Hindlimb muscle (tissue), 1 donor: Measurements from ENCODE around the gene FAM78B. TPM values are rescaled to one million over a fixed set of nuclear protein-coding genes. Genes with fewer than 3 reads are reported as not detected.

Source experiments
- DNase-seq: peaks from one replicate; pipeline ENCODE4 v3.0.0-alpha.2; 2013
- polyA plus RNA-seq: library from polyadenylated mRNA; unstranded; fragments of 120-200 nt; gene quantifications from one replicate; pipeline ENCODE4 v1.2.1, GENCODE V29; 2013; ENCODE audit not compliant: insufficient read length

Gene FAM78B, protein sequence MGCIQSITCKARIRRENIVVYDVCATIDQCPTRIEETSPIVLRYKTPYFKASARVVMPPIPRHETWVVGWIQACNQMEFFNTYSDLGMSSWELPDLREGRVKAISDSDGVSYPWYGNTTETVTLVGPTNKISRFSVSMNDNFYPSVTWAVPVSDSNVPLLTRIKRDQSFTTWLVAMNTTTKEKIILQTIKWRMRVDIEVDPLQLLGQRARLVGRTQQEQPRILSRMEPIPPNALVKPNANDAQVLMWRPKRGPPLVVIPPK
- polyA plus RNA-seq, result 1.9 TPM

DNA sequence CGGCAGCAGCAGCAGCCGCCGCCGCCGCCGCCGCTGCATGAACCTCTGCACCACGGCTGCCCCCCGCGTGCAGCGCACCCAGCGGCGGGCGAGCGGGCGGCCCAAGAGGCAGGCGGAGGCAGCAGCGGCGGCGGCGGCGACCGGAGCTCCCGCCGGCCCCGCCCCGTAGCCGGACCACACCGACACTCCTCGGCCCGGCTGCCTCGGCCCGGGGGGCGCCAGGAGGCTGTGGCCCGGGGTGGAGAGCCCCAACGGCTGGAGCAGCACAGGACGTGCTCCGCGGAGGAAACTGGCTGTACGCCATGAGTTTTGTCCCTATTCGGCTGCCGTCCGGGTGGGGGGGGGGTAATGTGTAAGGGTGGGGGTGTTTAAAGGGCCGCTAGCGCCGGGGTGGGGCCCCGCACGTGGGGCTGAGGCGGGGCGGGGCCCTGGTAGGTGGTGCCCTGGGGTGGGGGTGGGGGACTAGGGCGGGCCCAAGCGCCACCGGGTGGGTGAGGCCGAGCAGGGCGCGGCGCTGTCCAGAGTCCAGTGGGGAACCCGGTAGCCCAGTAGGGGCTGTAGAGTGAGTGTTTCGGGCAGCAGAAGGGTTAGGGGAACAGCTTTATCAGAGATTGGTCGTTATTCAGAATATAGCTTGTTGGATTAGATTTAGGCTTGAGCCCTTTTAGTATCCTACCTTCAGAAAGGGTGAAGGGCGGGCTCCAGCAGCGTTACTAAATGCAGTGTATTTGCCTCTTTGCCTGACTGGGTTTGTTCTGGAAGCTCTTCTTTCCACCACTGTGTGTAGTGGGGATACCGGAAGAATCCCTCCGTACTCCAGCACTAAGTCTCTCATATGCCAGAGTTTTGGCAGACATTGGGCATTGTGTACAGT, at the start of gene FAM78B:
Gene FAM78B (minus strand): TSS at position 304 of the 874 bp plus-strand sequence. CDS start 753 bp downstream, outside the sequence.
- DNase-seq, result peak; percentile 48

DNA sequence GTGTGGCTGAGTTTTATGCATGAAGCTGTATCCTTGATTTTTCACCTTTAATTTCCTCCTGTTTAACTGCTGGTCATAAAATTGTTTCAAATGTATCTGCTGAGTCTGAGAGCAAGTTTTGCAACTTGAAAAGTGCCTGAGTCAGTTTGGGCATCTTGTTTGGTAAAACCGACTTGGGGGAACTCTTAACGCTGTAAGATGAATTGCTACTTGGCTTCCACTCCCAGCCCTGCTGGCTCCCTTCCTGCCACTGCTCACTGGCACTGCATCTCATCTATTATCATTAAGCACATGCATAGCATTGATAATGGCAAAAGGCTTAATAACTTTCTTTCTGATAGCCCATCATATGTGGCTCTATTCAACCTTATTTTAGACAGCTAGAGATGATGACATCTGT, 35.7 kb upstream of the FAM78B start:
- DNase-seq, result no peak

DNA sequence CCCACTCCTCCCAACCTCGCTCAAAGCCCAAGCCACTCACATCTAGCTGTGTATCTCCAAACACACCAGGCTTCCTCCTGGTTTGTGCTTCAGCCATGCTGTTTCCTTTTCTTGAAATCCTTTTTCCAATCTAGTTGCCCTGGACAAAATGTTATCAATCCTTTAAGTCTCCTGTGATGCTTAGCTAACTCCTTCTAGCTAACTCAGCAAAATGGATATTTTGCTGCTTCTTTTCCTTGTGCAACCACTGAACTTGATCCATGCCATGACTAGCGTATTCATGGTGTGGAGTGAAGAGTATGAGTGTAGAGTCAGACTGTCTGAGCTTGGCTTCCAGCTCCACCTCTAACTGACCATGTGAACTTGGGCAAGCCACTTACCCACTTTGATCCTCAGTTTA, 33.9 kb upstream of the FAM78B start:
- DNase-seq, result no peak

DNA sequence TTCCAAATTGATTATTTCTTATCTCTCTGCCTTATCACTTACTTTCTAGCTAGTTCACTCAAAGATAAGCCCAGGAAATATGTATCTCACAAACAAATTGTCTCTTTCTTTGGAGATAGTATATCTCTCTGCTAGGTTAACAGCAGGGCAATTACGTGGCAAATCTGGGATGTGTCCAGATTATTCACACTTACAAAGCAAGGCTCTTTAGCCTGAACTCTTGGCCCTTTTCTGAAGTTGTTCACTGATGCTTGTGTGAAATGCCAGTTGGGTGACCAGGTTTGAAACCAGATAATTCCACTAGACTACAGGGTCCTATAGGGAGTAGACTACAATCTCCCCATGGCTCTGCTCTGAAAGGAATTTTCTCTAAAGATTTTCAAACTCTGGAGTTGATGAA, 30.8 kb upstream of the FAM78B start:
- DNase-seq, result no peak

DNA sequence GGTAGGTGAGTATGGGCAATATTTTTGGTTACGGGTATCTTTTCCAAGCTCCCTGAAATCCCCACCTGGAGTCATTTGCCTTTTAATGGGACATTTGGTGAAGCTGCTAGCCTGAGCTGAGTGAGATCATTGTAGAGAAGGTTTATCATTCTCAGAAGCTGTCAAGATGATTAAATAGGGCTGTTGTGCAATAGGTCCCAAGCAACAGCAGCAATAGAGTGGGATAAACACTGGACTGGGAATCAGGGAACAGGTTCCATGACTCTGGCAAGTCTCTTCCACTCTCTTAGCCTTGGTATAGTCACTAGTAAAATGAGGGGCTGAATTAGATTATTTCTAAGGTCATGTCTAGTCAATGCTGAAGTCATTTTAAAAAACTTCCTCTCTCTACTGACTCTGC, 30.3 kb upstream of the FAM78B start:
- no peak for DNase-seq

DNA sequence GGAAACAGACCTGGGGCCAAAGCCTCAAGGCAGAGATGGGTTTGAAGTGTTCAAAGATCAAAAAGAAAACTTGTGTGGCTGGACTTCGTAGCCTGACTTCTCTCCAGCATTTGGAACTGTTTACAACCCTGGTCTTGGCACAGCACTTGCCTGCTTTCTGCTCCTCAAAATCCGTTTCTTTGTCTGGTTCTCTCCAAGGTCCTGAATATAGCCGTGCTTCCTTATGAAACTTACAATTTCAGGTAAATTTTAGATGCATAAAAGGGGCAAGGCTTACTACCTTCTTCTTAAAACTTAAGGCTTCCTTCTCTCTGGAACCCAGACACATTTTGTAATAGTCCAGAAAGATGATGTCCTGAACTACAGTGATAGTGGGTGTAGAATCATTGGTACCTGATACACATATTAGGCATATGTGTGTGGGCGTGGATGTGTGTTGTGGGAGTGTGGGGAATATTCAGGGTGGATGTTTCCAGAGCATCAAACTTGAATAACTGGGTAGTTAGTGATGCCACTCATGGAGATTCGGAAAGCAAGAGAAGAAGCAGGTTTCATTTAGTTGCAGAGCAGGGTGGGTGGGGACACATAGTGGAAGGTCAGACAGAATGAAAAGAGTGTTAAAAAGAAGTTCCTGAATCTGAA, 26.4 kb upstream of the FAM78B start:
- no peak for DNase-seq

DNA sequence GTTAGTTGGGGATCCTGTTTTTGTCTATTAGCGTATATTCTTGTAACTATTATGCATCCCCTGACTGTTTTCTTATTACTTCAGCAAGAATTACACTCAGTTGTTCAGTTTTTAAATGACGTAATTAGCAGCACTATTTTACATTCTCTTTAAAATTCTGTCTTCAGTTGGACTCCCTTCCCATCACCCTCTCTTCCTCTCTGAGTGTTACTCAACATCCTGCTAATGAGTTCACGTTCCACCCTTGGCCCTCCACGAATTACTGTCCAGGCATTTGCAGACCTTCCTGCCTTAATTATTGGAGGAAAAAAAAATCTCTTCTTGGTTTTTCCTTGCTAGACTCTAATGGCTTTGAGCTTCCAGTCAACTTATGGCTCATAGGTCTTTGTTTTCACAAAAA, 23.6 kb upstream of the FAM78B start:
- no peak for DNase-seq

DNA sequence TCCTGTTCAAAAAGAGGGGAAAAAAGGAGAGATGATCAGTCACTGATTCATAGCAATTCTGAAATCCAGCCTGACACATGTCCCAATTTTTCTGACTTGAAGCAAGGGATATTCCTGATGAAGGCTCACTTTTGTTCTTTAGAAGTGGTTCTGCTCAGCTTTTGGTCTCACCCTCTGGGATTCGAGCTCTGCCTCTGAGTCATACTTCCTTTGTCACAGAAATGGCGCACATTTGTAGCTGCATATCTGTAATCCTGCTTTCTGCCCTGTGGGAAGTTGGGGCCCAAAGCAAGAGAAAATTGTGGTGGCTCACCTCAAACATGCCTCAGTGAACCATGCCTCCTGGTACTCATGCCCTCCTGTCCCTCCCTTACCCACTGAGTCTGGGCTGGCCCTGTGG, 22.3 kb upstream of the FAM78B start:
- DNase-seq, result no peak

DNA sequence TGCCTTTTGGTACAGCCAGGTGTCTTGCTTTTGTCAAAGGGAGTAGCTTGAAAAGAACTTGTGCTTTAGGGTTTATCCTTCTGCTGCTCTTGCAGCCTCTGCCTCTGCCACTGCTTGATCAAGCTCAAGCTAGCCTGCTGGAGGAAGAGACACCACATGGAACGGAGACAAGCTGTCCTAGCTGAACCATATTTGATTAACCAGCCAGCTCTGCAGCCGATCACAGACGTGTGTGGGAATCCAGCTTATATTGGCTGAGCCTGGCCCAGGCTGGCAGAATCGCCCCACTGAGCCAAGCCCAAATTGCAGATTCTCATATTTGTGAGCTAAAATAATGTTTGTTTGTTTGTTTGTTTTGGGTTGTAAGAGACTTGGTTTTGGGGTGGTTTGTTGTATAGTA, 18.7 kb upstream of the FAM78B start:
- no peak for DNase-seq

DNA sequence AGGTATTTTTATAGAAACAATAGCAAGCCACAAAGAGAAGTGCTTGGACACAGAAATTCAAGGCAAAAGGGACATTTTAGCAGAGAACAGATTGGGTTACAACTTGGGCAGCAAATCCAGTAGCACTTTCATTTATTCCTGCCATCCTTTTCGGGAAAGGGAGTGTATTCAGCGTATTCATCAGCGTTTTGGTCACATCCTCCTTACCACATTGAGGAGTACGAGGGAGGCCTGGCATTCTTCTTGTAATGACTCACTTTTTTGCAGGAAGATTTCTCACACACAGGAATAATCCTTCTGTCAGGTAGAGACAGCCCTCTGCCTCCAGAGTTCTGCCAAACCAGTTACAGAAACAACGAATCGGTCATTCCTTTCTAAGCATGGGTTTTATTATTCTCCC, 18.1 kb upstream of the FAM78B start:
- DNase-seq, result no peak

DNA sequence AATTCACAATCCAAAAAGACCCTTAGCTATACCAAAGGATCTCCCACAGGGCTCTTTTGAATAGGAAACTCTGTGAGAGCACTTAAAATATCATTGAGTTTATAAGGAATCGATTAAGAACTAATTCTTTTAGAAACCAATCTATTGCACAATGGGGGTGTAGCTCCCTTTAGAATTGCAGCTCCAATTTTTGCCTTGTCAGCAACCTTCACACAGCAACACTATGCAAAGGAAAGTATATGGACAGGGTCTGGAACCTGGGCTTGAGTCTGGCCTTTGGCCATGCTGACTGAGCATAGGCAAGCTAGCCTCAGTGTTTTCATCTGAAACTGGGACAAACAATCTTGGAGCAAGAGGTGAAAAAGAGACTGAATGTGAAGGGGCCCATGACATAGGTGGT, 17.2 kb upstream of the FAM78B start:
- no peak for DNase-seq

DNA sequence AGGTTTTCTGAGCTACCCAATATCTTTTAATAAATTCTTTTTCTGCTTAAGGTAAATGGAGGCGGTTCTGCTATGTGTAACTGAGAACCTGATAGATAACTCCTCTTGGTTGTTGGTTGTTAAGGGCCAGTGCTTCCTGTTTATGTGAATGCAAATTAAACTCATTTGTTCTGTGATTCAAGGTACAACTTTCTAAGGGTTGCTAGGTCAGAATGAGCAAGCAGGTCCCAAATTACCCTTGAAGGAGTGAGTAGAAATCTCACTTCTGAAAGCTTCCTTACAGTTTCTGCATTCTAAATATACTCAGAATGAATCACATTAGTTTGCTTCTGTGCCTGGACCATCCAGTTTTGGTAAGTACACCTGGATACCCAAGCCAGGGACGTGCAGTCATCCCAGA, 15.5 kb upstream of the FAM78B start:
- DNase-seq, result no peak

DNA sequence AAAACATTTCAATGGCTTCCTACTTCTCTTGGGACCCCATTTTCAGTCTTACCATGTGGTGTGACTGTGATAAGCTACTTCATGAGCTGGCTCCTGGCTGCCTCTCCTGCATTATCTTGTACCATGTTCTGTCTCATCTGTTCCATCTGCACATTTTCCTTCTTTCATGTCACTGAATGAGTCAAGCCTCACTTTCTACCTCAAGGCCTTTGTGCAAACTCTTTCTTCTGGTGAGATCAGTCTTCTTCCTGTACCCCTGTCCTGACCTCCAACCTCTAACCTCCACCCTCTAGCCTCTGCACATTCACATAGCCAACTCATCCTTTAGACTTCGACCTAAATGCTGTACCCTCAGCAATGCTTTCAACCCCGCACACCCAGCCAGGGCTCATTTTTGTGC, 9.6 kb upstream of the FAM78B start:
- DNase-seq, result no peak

DNA sequence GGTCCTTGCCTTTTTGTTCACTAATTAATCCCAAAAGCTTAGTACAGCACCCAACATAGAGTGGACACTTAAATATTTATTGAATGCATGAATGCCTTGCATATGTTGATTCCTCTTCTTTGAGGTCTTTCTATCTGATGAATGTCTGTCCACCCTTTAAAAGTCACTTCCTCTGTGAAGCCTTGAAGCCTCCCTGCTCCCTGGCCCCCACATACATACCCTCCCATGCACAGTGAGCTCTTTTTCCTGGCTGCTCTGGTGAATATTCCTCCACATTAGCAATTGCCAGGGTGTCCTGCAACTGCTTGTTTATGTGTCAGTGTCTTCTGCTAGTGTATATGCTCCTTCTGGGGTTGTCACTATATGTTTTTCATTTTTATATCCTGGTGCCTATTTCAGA, 8.2 kb upstream of the FAM78B start:
- DNase-seq, result no peak

DNA sequence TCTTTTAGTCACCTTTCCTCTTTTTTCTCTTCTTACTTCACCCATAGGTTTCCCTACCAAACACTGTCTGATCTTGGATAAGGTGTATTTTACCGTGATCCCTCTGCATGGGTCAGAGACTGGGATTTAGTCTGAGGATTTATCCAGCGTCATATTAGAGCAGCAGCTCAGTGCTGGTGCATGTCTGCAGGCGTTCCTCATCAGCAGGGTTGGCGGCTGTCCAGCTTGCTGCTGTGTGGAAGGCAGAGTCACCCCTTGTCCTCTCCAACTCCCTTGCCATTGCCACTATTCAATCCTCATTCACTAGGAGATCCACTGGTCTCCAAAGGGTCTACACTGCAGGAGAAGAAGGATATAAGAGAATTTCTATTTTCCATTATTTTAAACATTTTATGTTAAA, 7.3 kb upstream of the FAM78B start:
- DNase-seq, result no peak

DNA sequence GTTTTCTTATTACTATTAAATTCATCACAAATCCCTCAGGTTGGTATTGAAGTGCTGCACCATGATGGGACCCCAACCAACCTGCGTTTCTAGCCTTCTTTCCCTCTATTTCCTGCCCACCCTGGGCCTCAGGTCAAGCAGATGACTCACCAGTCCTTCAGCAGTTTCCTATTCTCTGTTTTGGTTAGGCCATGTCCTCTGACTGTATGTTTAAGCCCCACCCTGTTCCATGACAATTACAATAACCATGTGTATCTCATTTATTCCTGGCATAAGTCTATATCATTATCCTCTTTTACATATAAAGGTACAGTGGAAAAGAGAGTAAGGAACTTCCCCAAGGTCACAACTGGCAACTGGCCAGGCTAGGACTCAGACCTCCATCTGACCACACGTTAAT, 5.3 kb upstream of the FAM78B start:
- no peak for DNase-seq

DNA sequence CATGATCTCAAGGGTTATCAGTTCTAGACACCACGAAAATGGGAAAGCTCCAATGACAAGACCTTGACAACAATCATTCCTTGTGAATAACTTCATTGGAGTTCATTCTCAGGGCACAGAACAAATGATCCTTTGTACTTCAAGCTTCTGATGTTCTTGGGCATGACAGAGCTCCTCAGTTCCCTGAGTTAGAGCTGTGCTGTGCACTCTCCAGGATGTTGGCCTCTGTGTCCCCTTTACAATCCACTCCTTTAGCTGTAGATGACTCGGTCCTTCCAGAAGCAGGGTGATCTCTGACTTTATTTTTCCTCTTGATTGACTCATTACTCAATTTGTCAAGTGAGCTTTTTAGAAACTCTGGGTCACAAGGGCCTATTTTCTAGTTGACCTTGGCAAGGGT, 3.9 kb upstream of the FAM78B start:
- DNase-seq, result no peak

DNA sequence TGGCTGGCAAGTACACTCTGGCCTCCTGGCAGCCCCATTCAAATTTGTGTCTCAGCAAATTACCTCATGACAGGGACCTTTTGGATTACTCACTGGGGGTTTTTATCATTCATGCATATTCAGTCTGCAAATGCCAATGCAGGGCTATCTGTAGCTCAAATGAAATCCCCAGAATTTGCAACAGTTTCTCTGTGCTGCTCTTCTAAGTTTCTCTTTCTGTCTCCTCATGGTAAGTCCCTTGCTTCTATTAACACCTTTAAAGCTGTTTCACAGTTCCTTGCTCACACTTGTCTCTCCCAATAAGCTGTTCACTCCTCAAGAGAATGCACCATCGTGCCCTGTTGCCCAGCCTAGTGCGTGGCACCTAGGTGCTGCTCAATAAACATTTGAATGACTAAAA, 3.3 kb upstream of the FAM78B start:
- DNase-seq, result no peak

DNA sequence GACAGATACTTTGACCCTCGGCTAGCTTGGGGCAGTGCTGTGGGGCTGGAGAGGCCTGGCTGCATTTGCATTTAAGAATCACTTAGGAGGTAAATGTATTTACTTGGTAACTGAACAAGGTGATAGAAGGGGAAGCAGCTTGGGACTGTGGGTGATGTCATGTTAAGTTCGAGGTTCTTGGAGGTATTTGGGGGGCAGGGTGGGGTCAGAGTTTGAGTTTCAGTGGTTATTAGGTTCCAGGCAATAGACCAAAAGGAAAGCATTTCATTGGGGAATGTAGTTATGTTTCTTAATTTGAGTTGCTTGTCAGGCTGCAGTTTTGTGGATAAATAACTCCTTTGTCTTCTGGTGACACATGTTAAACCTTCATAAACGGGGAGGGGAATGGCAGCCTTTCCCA, 2.4 kb upstream of the FAM78B start:
- DNase-seq, result no peak

DNA sequence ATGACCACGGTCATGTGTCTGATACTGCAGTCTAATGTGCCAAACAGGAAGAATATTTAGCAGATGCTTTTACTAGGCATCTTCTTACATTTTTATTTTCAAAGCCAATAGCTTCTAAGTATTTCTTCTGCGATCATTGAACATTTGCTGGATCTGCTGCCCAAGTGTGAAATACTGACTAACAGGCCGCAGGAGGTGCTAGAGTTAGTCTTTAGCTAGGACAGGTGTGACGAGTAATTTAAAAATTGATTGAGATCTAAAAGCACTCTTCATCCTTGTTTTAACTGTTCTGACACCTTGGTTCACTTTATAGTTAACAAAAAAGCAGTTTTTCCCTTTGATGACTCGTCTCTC, 748 bp upstream of the FAM78B start:
- DNase-seq, result no peak

DNA sequence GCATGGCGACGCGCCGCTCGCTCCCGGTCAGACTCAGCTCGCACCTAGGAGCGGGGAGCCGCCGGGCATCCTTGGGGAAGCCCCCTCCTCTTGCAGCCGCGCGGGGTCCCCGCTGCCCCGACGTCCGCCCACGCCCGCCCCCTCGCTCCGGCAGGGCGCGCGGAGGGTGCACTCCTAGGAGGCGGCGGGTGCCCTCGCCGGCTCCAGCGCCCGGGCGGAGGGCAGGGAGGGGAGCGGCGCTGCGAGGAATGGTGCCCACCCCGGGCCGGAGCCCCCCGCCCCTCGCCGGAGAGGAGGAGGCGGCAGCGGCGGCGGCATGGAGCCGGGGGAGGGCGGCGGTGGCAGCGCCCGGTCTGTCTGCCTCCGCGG, 488 bp downstream of the FAM78B start:
- no peak for DNase-seq

DNA sequence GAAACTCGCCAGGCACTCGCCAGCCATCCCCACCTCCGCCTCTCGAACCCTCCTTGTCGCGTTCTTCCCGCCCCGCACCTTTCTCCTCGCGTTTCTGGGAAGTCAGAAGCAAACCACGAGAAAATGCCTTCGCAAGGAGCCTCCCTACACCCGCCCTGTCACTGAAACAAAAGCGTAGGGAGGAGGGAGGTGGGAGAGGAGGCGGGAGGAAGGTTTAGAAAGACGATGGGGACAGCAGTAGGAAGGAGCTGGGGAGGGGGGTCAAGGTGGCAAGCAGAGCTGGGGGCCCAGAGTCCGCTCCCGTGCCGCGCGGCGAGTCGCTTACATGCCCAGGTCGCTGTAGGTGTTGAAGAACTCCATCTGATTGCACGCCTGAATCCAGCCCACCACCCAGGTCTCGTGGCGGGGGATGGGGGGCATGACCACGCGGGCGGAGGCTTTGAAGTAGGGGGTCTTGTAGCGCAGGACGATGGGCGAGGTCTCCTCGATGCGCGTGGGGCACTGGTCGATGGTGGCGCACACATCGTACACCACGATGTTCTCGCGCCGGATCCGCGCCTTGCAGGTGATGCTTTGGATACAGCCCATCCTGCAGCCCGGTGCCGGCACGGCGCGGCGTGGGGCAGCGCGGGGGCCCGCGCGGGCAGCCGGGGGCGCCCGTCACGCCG, 1.0 kb downstream of the FAM78B start:
- DNase-seq, result no peak

DNA sequence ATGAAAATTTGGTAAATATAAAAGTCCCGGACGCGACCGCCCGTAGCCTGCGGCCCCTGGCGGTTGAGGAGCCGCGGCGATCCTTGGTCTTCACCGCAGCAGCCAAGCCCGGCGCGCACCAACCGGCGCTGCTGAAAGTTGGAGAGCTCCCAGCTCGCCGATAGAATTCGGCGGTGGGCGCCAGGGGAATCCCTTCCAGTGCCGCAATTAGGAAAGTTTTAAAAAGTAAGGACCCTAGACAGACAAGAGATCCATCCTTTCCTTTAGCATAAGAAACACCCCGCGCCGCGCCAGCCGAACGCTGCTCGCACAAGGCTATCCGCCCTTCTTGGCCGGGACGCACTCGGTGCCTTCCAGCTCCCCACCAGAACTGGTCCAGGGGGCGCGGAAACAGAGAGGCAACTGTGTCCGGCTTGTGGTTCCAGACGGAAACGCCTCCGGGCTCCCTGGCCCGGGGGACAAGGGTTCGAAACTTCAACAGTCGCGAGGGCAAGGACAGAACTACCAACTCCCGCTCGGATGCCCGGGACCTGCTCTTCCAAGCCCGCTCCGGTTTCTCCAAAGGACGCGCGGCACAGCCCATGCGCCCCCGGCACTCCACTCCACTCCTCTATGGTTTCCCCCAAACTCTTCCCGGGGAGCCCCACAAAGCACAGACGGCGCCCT, 1.7 kb downstream of the FAM78B start:
- DNase-seq, result peak; percentile 45
